GM21515 (cell line): Measurements from ENCODE around the gene SDHC.

Source experiments
- ATAC-seq: cut with Tn5 transposase; IDR thresholded peaks from one replicate; pipeline ENCODE4 v1.9.1; 2021; ENCODE audit not compliant: unreplicated experiment

The SDHC gene

GRCh38 chr1:161314201-161314981 is at the start of gene SDHC:
Gene SDHC (plus strand): TSS chr1:161314381. CDS start chr1:161314406, 25 bp downstream.
- ATAC-seq = peak; percentile 95

- ATAC-seq = no peak
Measured at GRCh38 chr1:161265305-161265704, 48.9 kb upstream of the SDHC start.

GRCh38 chr1:161266202-161266601 is 48.0 kb upstream of the SDHC start:
- no peak for ATAC-seq

GRCh38 chr1:161266836-161267235 is 47.3 kb upstream of the SDHC start:
- no peak for ATAC-seq

GRCh38 chr1:161267321-161267720 is 46.9 kb upstream of the SDHC start:
- no peak for ATAC-seq

- ATAC-seq = no peak
Measured at GRCh38 chr1:161273402-161273801, 40.8 kb upstream of the SDHC start.

- ATAC-seq = no peak
Measured at GRCh38 chr1:161274874-161275273, 39.3 kb upstream of the SDHC start.

GRCh38 chr1:161282991-161283390 is 31.2 kb upstream of the SDHC start:
- ATAC-seq = no peak

GRCh38 chr1:161285113-161285512 is 29.1 kb upstream of the SDHC start:
- no peak for ATAC-seq

- no peak for ATAC-seq
Measured at GRCh38 chr1:161285521-161285920, 28.7 kb upstream of the SDHC start.

GRCh38 chr1:161287482-161288054 is 26.6 kb upstream of the SDHC start:
- no peak for ATAC-seq

- ATAC-seq = no peak
Measured at GRCh38 chr1:161290779-161291178, 23.4 kb upstream of the SDHC start.

- ATAC-seq = no peak
Measured at GRCh38 chr1:161297415-161297814, 16.8 kb upstream of the SDHC start.

GRCh38 chr1:161298116-161298515 is 16.1 kb upstream of the SDHC start:
- no peak for ATAC-seq

- ATAC-seq = no peak
Measured at GRCh38 chr1:161299347-161299746, 14.8 kb upstream of the SDHC start.

GRCh38 chr1:161300478-161300877 is 13.7 kb upstream of the SDHC start:
- ATAC-seq = no peak

- no peak for ATAC-seq
Measured at GRCh38 chr1:161304927-161305866, 9.0 kb upstream of the SDHC start.

GRCh38 chr1:161305867-161306519 is 8.2 kb upstream of the SDHC start:
- peak; percentile 84 for ATAC-seq

GRCh38 chr1:161307230-161307768 is 6.9 kb upstream of the SDHC start:
- no peak for ATAC-seq

- no peak for ATAC-seq
Measured at GRCh38 chr1:161307892-161308638, 6.1 kb upstream of the SDHC start.
